Keratinocyte (primary cell): ENCODE measurements around the gene GLOD4. TPM values are rescaled to one million over a fixed set of nuclear protein-coding genes. Genes with fewer than 3 reads are reported as not detected.
A peak's percentile ranks its signal among the peaks of the same experiment; 100 is the strongest.

Experiments
- DNase-seq: peaks from one replicate; pipeline ENCODE4 v3.0.0-alpha.2; 2011; ENCODE audit warnings: low read depth, missing footprints, low spot score
- FAIRE-seq: peaks from 2 replicates; lab custom pipeline; 2011; peaks lifted over from hg19 to GRCh38; lab: Jason Lieb, UNC
- H2AFZ ChIP-seq: 2 replicates; pipeline ENCODE4 v1.6.0; 2012; ENCODE audit warnings: low read length, control low read depth, inconsistent platforms; ENCODE audit not compliant: control insufficient read depth
- H3K27ac ChIP-seq: 2 replicates; pipeline ENCODE4 v1.5.1; 2011; ENCODE audit warnings: low read length; ENCODE audit not compliant: control insufficient read depth, insufficient read depth
- H3K27me3 ChIP-seq: 3 replicates; pipeline ENCODE4 v1.6.0; 2011; ENCODE audit warnings: low read length; ENCODE audit not compliant: control insufficient read depth, insufficient read depth; ENCODE audit errors: extremely low read depth
- H3K36me3 ChIP-seq, 2 experiments: 2 replicates in 1 of 2; 3 replicates in 1 of 2; pipeline ENCODE4 v1.5.1; 2011; ENCODE audit warnings: low read length in 2 of 2, mild to moderate bottlenecking in 1 of 2; ENCODE audit not compliant: control insufficient read depth in 2 of 2, insufficient read depth in 2 of 2; ENCODE audit errors: extremely low read depth in 1 of 2
- H3K4me1 ChIP-seq: 3 replicates; pipeline ENCODE4 v1.5.1; 2011; ENCODE audit warnings: low read length; ENCODE audit not compliant: control insufficient read depth, insufficient read depth; ENCODE audit errors: extremely low read depth
- H3K4me2 ChIP-seq: 3 replicates; pipeline ENCODE4 v1.6.0; 2011; ENCODE audit warnings: low read depth, low read length; ENCODE audit not compliant: control insufficient read depth, insufficient read depth; ENCODE audit errors: extremely low read depth
- H3K4me3 ChIP-seq, 3 experiments: fragments of 200-600 bp in 1 of 3; sonication (generic) in 1 of 3; 2 replicates in 2 of 3; 3 replicates in 1 of 3; pipeline ENCODE4 v1.5.1; 2011 to 2016; ENCODE audit warnings: low read length in 3 of 3, mild to moderate bottlenecking in 3 of 3, control low read depth in 2 of 3, inconsistent platforms in 1 of 3, low read depth in 1 of 3, mixed read lengths in 1 of 3, mixed run types in 1 of 3, moderate library complexity in 1 of 3; ENCODE audit not compliant: control insufficient read depth in 2 of 3, insufficient read depth in 2 of 3; ENCODE audit errors: extremely low read depth in 1 of 3
- H3K79me2 ChIP-seq: 2 replicates; pipeline ENCODE4 v1.6.0; 2012; ENCODE audit warnings: low read length; ENCODE audit not compliant: control insufficient read depth, insufficient read depth
- H3K9ac ChIP-seq: 3 replicates; pipeline ENCODE4 v1.6.0; 2011; ENCODE audit warnings: low read length; ENCODE audit not compliant: control insufficient read depth, insufficient read depth; ENCODE audit errors: extremely low read depth
- H3K9me1 ChIP-seq: 3 replicates; pipeline ENCODE4 v1.6.0; 2011; ENCODE audit warnings: low read length; ENCODE audit not compliant: control insufficient read depth, insufficient read depth; ENCODE audit errors: extremely low read depth
- H3K9me3 ChIP-seq: 2 replicates; pipeline ENCODE4 v1.5.1; 2012; ENCODE audit warnings: low read depth, low read length; ENCODE audit not compliant: control insufficient read depth
- H4K20me1 ChIP-seq: 3 replicates; pipeline ENCODE4 v1.6.0; 2011; ENCODE audit warnings: low read length; ENCODE audit not compliant: control insufficient read depth, insufficient read depth; ENCODE audit errors: extremely low read depth
- CTCF ChIP-seq, 3 experiments: IDR thresholded peaks in 1 of 3; conservative IDR thresholded peaks in 1 of 3; optimal IDR thresholded peaks in 1 of 3; 2 replicates in 2 of 3; 3 replicates in 1 of 3; pipeline versions ENCODE3 to v1.5.1; 2011; ENCODE audit warnings: low read length in 3 of 3, mild to moderate bottlenecking in 3 of 3, moderate library complexity in 2 of 3, control low read depth in 1 of 3, inconsistent platforms in 1 of 3; ENCODE audit not compliant: insufficient read depth in 2 of 3; ENCODE audit errors: extremely low read depth in 1 of 3
- EZH2 ChIP-seq: IDR thresholded peaks from one replicate; pipeline ENCODE4 v1.6.1; 2012; ENCODE audit warnings: inconsistent platforms, mild to moderate bottlenecking, low read length, moderate library complexity
- dilution Hi-C: fragments of 300-500 bp; cut with MboI; formaldehyde crosslinking; loops from one replicate; pipeline ENCODE4 v1.7.0; 2020; ENCODE audit warnings: low sequenced_read_pairs; ENCODE audit not compliant: extremely low pct_ligation_motif_present
- polyA plus RNA-seq, 5 experiments: library from polyadenylated mRNA; depleted of rRNA in 3 of 5; stranded (reverse) in 3 of 5; stranded (forward) in 1 of 5; unstranded in 1 of 5; fragments of >200 nt; gene quantifications; 1 replicate in 1 of 5; 2 replicates in 3 of 5; 3 replicates in 1 of 5; pipeline versions ENCODE4 v1.2.1 to v1.2.3, GENCODE V29; 2011 to 2012; ENCODE audit warnings: missing spikeins in 2 of 5, low read depth in 1 of 5, low replicate concordance in 1 of 5

The GLOD4 gene
- polyA plus RNA-seq, 1 donor (not counting 4 experiments of a cell fraction or from before 2014, with no cell fraction given), result 71.9 TPM

GRCh38 chr17:744937-745336 is 37.1 kb downstream of the GLOD4 start:
- no peaks in the 10 kb centered on the region for H3K9me3 ChIP-seq
- no peak overlapping the region for H3K27ac ChIP-seq
- H3K4me1 ChIP-seq, result no peaks in the 10 kb centered on the region
- no peak overlapping the region for H3K4me3 ChIP-seq
- TF ChIP-seq CTCF (optimal IDR thresholded peaks at IDR 0.05 in 1 of 3, IDR thresholded peaks at IDR 0.05 in 1 of 3, conservative IDR thresholded peaks at IDR 0.05 in 1 of 3; ENCODE audit: extremely low read depth in 1 of 3, insufficient read depth in 2 of 3, low read length in 3 of 3) (no peak), EZH2 (no peak)
- no peak for DNase-seq
- H3K36me3 ChIP-seq, result peaks cover 41 to 70% of the 10 kb centered on the region in 2 experiments
- H2AFZ ChIP-seq, result no peak overlapping the region
- peaks cover 78% of the 10 kb centered on the region for H3K79me2 ChIP-seq
- no peak overlapping the region for H3K9ac ChIP-seq
- FAIRE-seq, result no peak
- peaks cover 16% of the 10 kb centered on the region for H4K20me1 ChIP-seq
- no peak overlapping the region for H3K4me2 ChIP-seq
- dilution Hi-C loops, result no loop called here
- no peaks in the 10 kb centered on the region for H3K27me3 ChIP-seq
- H3K9me1 ChIP-seq, result no peaks in the 10 kb centered on the region

DNA sequence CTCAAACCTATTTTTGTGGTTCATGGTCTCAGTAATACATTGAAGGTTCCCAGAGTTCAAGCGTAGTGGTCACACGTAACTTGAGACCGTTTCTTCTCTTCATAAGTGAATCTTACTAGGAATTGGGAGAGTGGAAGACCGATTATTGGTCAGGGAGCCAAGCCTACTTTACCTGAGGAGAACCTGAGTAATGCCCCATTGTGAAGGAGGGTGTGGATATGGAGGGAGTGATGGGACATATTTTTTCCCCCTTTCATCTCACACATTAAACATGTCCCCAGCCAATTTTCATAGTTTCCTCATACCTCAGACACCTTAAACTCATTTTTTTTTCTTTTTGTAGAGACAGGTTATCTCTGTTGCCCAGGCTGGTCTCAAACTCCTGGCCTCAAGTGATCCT is 38.9 kb downstream of the GLOD4 start:
- dilution Hi-C loops, result no loop called here
- H2AFZ ChIP-seq, result no peak overlapping the region
- H3K27me3 ChIP-seq, result no peaks in the 10 kb centered on the region
- H3K27ac ChIP-seq, result no peak overlapping the region
- no peaks in the 10 kb centered on the region for H3K9me3 ChIP-seq
- H3K4me3 ChIP-seq, result no peak overlapping the region
- DNase-seq, result no peak
- no peak for TF ChIP-seq CTCF (optimal IDR thresholded peaks at IDR 0.05 in 1 of 3, IDR thresholded peaks at IDR 0.05 in 1 of 3, conservative IDR thresholded peaks at IDR 0.05 in 1 of 3; ENCODE audit: extremely low read depth in 1 of 3, insufficient read depth in 2 of 3, low read length in 3 of 3)
- TF ChIP-seq EZH2, result no peak
- H3K9me1 ChIP-seq, result peaks cover 2% of the 10 kb centered on the region
- peaks cover 67% of the 10 kb centered on the region for H3K79me2 ChIP-seq
- H3K36me3 ChIP-seq, result peaks cover 44 to 72% of the 10 kb centered on the region in 2 experiments
- FAIRE-seq, result peak; percentile 58
- no peak overlapping the region for H3K4me2 ChIP-seq
- H4K20me1 ChIP-seq, result peaks cover 16% of the 10 kb centered on the region
- H3K9ac ChIP-seq, result no peak overlapping the region
- H3K4me1 ChIP-seq, result peaks cover 3% of the 10 kb centered on the region
